ENCODE results near the gene SCARB1.

- TF ChIP-seq EZH2 (IDR thresholded peaks at IDR 0.05) (no peak), POLR2AphosphoS5 (IDR thresholded peaks at IDR 0.05; ENCODE audit: borderline replicate concordance, low read depth, low read length) (no peak), FOXP2 (optimal IDR thresholded peaks at IDR 0.05; ENCODE audit: control extremely low read depth, extremely low read length, insufficient read depth) (no peak)
These were observed 133.2 kb downstream of the SCARB1 start for GRCh38 chr12:124730455-124730932.

All from SK-N-MC (cell line).